HG03432 (cell line): Measurements from ENCODE around the gene EME2.

Source experiments
- ATAC-seq: cut with Tn5 transposase; IDR thresholded peaks from one replicate; pipeline ENCODE4 v1.9.1; 2021; ENCODE audit warnings: mild to moderate bottlenecking, moderate library complexity; ENCODE audit not compliant: unreplicated experiment

EME2 gene

GRCh38 chr16:1817716-1818115 is 45.1 kb downstream of the EME2 start:
- ATAC-seq = no peak

- no peak for ATAC-seq
Observed at GRCh38 chr16:1818204-1818872, 45.7 kb downstream of the EME2 start.

GRCh38 chr16:1818873-1819525 is 46.4 kb downstream of the EME2 start:
- no peak for ATAC-seq

GRCh38 chr16:1819611-1820010 is 47.0 kb downstream of the EME2 start:
- no peak for ATAC-seq

GRCh38 chr16:1820096-1820945 is 47.7 kb downstream of the EME2 start:
- ATAC-seq = no peak

- ATAC-seq = no peak
Observed at GRCh38 chr16:1820946-1821290, 48.3 kb downstream of the EME2 start.

- no peak for ATAC-seq
Observed at GRCh38 chr16:1821861-1822611, 49.4 kb downstream of the EME2 start.

- ATAC-seq = no peak
Observed at GRCh38 chr16:1822801-1823200, 50.2 kb downstream of the EME2 start.

- no peak for ATAC-seq
Observed at GRCh38 chr16:1823821-1824220, 51.2 kb downstream of the EME2 start.

- ATAC-seq = no peak
Observed at GRCh38 chr16:1825381-1825863, 52.8 kb downstream of the EME2 start.
